KMS-11 (cell line): Measurements from ENCODE around the gene SIRT2.

Experiments used
- H2AFZ ChIP-seq: fragments of 200-600 bp; sonication (generic); 2 replicates; pipeline ENCODE4 v1.6.1; 2016; ENCODE audit warnings: antibody characterized with exemption, mixed run types, low read depth
- H3K27ac ChIP-seq: fragments of 200-600 bp; sonication (generic); 2 replicates; pipeline ENCODE4 v1.6.1; 2016; ENCODE audit warnings: mild to moderate bottlenecking, mixed run types
- H3K27me3 ChIP-seq: fragments of 200-600 bp; sonication (generic); 2 replicates; pipeline ENCODE4 v1.6.1; 2017; ENCODE audit warnings: mild to moderate bottlenecking, low read depth, mixed run types, moderate library complexity; ENCODE audit not compliant: insufficient read depth
- H3K36me3 ChIP-seq: fragments of 200-600 bp; sonication (generic); 2 replicates; pipeline ENCODE4 v1.6.1; 2017; ENCODE audit warnings: mild to moderate bottlenecking, mixed run types; ENCODE audit not compliant: insufficient read depth
- H3K4me1 ChIP-seq: fragments of 200-600 bp; sonication (generic); 2 replicates; pipeline ENCODE4 v1.6.1; 2016; ENCODE audit warnings: mild to moderate bottlenecking, low read depth, mixed run types; ENCODE audit not compliant: poor library complexity, severe bottlenecking
- H3K4me2 ChIP-seq: fragments of 200-600 bp; sonication (generic); 2 replicates; pipeline ENCODE4 v1.7.0; 2016; ENCODE audit warnings: mild to moderate bottlenecking, mixed run types
- H3K4me3 ChIP-seq: fragments of 200-600 bp; sonication (generic); IDR thresholded peaks from 2 replicates; pipeline ENCODE4 v1.6.1; 2017; ENCODE audit warnings: low read depth, low read length, mixed read lengths; ENCODE audit not compliant: insufficient read depth
- H3K79me2 ChIP-seq: fragments of 200-600 bp; sonication (generic); 2 replicates; pipeline ENCODE4 v1.6.1; 2016; ENCODE audit warnings: low read depth, mixed run types; ENCODE audit not compliant: insufficient read depth
- H3K9ac ChIP-seq: fragments of 200-600 bp; sonication (generic); 2 replicates; pipeline ENCODE4 v1.6.1; 2016; ENCODE audit warnings: mild to moderate bottlenecking, mixed run types
- H4K20me1 ChIP-seq: fragments of 200-600 bp; sonication (generic); 2 replicates; pipeline ENCODE4 v1.6.1; 2016; ENCODE audit warnings: mild to moderate bottlenecking, mixed run types; ENCODE audit not compliant: insufficient read depth
- CTCF ChIP-seq: fragments of 200-600 bp; sonication (generic); conservative IDR thresholded peaks from 2 replicates; pipeline ENCODE4 v1.6.1; 2017; ENCODE audit warnings: low read depth, mild to moderate bottlenecking, antibody characterized with exemption, low read length, moderate library complexity, mixed read lengths

The SIRT2 gene

GRCh38 chr19:38907227-38907626 is 7.8 kb upstream of the SIRT2 start:
- H3K27me3 ChIP-seq = no peaks in the 10 kb centered on the region
- H3K4me2 ChIP-seq = no peak overlapping the region
- no peak overlapping the region for H3K4me3 ChIP-seq
- H4K20me1 ChIP-seq = no peaks in the 10 kb centered on the region
- H3K79me2 ChIP-seq = no peaks in the 10 kb centered on the region; the same call in 1 of the 2 replicates
- no peak overlapping the region for H3K9ac ChIP-seq
- H2AFZ ChIP-seq = no peak overlapping the region
- H3K36me3 ChIP-seq = peaks cover 4% of the 10 kb centered on the region; the same call in 1 of the 2 replicates
- no peak for TF ChIP-seq CTCF
- no peaks in the 10 kb centered on the region for H3K4me1 ChIP-seq
- no peak overlapping the region for H3K27ac ChIP-seq

GRCh38 chr19:38905620-38906019 is 6.2 kb upstream of the SIRT2 start:
- H4K20me1 ChIP-seq = no peaks in the 10 kb centered on the region
- H3K36me3 ChIP-seq = peaks cover 4% of the 10 kb centered on the region; the same call in 1 of the 2 replicates
- H3K4me3 ChIP-seq = no peak overlapping the region
- H3K9ac ChIP-seq = no peak overlapping the region
- no peak for TF ChIP-seq CTCF
- peaks cover 11% of the 10 kb centered on the region for H3K4me1 ChIP-seq
- H3K27me3 ChIP-seq = no peaks in the 10 kb centered on the region
- no peak overlapping the region for H3K4me2 ChIP-seq
- H3K79me2 ChIP-seq = peaks cover 11% of the 10 kb centered on the region; the same call in 1 of the 2 replicates
- no peak overlapping the region for H3K27ac ChIP-seq
- no peak overlapping the region for H2AFZ ChIP-seq

- Histone ChIP-seq H3K9ac (no peak overlapping the region), H2AFZ (no peak overlapping the region), H3K36me3 (peaks cover 4% of the 10 kb centered on the region; the same call in 1 of the 2 replicates), H3K4me3 (no peak overlapping the region), H4K20me1 (no peaks in the 10 kb centered on the region), H3K4me2 (no peak overlapping the region), H3K27me3 (no peaks in the 10 kb centered on the region), H3K4me1 (peaks cover 12% of the 10 kb centered on the region), H3K27ac (no peak overlapping the region), H3K79me2 (peaks cover 16% of the 10 kb centered on the region; the same call in 1 of the 2 replicates)
- no peak for TF ChIP-seq CTCF
Observed at GRCh38 chr19:38904581-38905539, 5.4 kb upstream of the SIRT2 start.

GRCh38 chr19:38901683-38902082 is 2.3 kb upstream of the SIRT2 start:
- Histone ChIP-seq H3K36me3 (peaks cover under 1% of the 10 kb centered on the region; the same call in 1 of the 2 replicates), H3K4me3 (no peak overlapping the region), H3K27ac (no peak overlapping the region), H3K27me3 (no peaks in the 10 kb centered on the region), H3K4me1 (peaks cover 23% of the 10 kb centered on the region), H4K20me1 (no peaks in the 10 kb centered on the region), H3K9ac (no peak overlapping the region), H2AFZ (no peak overlapping the region), H3K4me2 (no peak overlapping the region; the same call in 1 of the 2 replicates), H3K79me2 (peaks cover 16% of the 10 kb centered on the region; the same call in 1 of the 2 replicates)
- TF ChIP-seq CTCF = no peak
